22Rv1 (cell line): ENCODE results near the gene NRXN3.

ENCODE experiments used
- H3K27ac ChIP-seq: fragments of 450-650 bp; 2 replicates; pipeline ENCODE4 v1.5.1; 2017
- CTCF ChIP-seq: fragments of 450-650 bp; IDR thresholded peaks from 2 replicates; pipeline ENCODE4 v1.5.1; 2017; ENCODE audit warnings: mild to moderate bottlenecking
- ZFX ChIP-seq: fragments of 450-650 bp; IDR thresholded peaks from 2 replicates; pipeline ENCODE4 v1.6.1; 2017; ENCODE audit warnings: antibody characterized with exemption, borderline replicate concordance

NRXN3 gene

GRCh38 chr14:79278286-79278797 lies 1108.2 kb downstream of the NRXN3 start:
- TF ChIP-seq ZFX (no peak), CTCF (no peak)

GRCh38 chr14:79278798-79279644 lies 1108.8 kb downstream of the NRXN3 start:
- H3K27ac ChIP-seq: no peak overlapping the region
- no peak for TF ChIP-seq CTCF
- TF ChIP-seq ZFX: no peak

More at GRCh38 chr14:79278286-79278797, 1108.2 kb downstream of the NRXN3 start:
- H3K27ac ChIP-seq: no peak overlapping the region

- H3K27ac ChIP-seq: no peak overlapping the region
- no peak for TF ChIP-seq CTCF
- TF ChIP-seq ZFX: no peak
These were observed 1109.7 kb downstream of the NRXN3 start for GRCh38 chr14:79279645-79280597.

GRCh38 chr14:79281244-79282152 lies 1111.3 kb downstream of the NRXN3 start:
- TF ChIP-seq ZFX (no peak), CTCF (no peak)
- no peak overlapping the region for H3K27ac ChIP-seq

- no peak for TF ChIP-seq ZFX
- no peak overlapping the region for H3K27ac ChIP-seq
These were observed 1114.4 kb downstream of the NRXN3 start for GRCh38 chr14:79284621-79285020.

- TF ChIP-seq ZFX (no peak), CTCF (no peak)
- no peak overlapping the region for H3K27ac ChIP-seq
These were observed 1115.1 kb downstream of the NRXN3 start for GRCh38 chr14:79285263-79285662.

- H3K27ac ChIP-seq: no peak overlapping the region
- TF ChIP-seq CTCF (no peak), ZFX (no peak)
These were observed 1117.8 kb downstream of the NRXN3 start for GRCh38 chr14:79287976-79288375.
